ENCODE measurements around the gene GEN1.
A peak's percentile ranks its signal among the peaks of the same experiment; 100 is the strongest.
"Not testable (repeated sequence)": the region's sequence is repeated elsewhere in the genome, so short reads cannot be mapped to it uniquely, and the experiment has no call there.

GEN1 gene

GRCh38 chr2:17823646-17824045, 69.7 kb downstream of the GEN1 start:
- not testable (repeated sequence) for DNase-seq (ENCODE audit: low read depth in 2 of 2)

- DNase-seq (ENCODE audit: low read depth in 2 of 2), result no peak
Observed at GRCh38 chr2:17827316-17827715, 73.4 kb downstream of the GEN1 start.

- no peak for DNase-seq (ENCODE audit: low read depth in 2 of 2)
Observed at GRCh38 chr2:17827785-17828184, 73.8 kb downstream of the GEN1 start.

- DNase-seq (ENCODE audit: low read depth in 2 of 2), result peak; percentile 21 to 54
Observed at GRCh38 chr2:17830053-17831034, 76.4 kb downstream of the GEN1 start.

- DNase-seq (ENCODE audit: low read depth in 2 of 2), result no peak
Observed at GRCh38 chr2:17835516-17835915, 81.6 kb downstream of the GEN1 start.

Data from stimulated activated CD4-positive, alpha-beta T cell treated with anti-CD3 and anti-CD28 coated beads, Interleukin-4, amount 100 ng/mL, for 48 hours (primary cell).